T-helper 17 cell (primary cell): ENCODE measurements around the gene CACHD1. TPM values are rescaled to one million over a fixed set of nuclear protein-coding genes. Genes with fewer than 3 reads are reported as not detected.
"Not testable (repeated sequence)": the region's sequence is repeated elsewhere in the genome, so short reads cannot be mapped to it uniquely, and the experiment has no call there.

ENCODE experiments used
- ATAC-seq: fragments of 150-1000 bp; cut with Tn5 transposase; 2 replicates; pipeline ENCODE4 v1.10.0; 2021; ENCODE audit warnings: mild to moderate bottlenecking, moderate library complexity
- DNase-seq, 3 donors: peaks; one replicate each; pipeline versions ENCODE4 v3.0.0 to v3.0.0-alpha.2; 2020 to 2021
- H3K9me3 ChIP-seq: one replicate; pipeline ENCODE4 v1.7.0; 2013; ENCODE audit warnings: low read length, mild to moderate bottlenecking; ENCODE audit not compliant: control insufficient read depth, poor library complexity, severe bottlenecking
- H3K27ac Mint-ChIP-seq: one replicate; pipeline ENCODE4 v1.8.0; 2022; ENCODE audit warnings: mild to moderate bottlenecking, moderate library complexity, mixed read lengths
- H3K27me3 Mint-ChIP-seq: one replicate; pipeline ENCODE4 v1.8.0; 2022; ENCODE audit warnings: mixed read lengths
- H3K36me3 Mint-ChIP-seq: one replicate; pipeline ENCODE4 v1.8.0; 2022; ENCODE audit warnings: low read depth, mixed read lengths
- H3K4me1 Mint-ChIP-seq: one replicate; pipeline ENCODE4 v1.8.0; 2022; ENCODE audit warnings: mild to moderate bottlenecking, mixed read lengths
- H3K4me3 Mint-ChIP-seq: one replicate; pipeline ENCODE4 v1.8.0; 2022; ENCODE audit warnings: mild to moderate bottlenecking, moderate library complexity, mixed read lengths
- total RNA-seq, 4 donors: library from RNA in 2 of 4; stranded (reverse) in 2 of 4; gene quantifications; one replicate each; pipeline ENCODE4 v1.2.3 and lab custom pipeline; 2022 to 2026

The CACHD1 gene
- total RNA-seq, 2 donors from 2014 or later: 0.05 TPM; not detected in 1

DNA sequence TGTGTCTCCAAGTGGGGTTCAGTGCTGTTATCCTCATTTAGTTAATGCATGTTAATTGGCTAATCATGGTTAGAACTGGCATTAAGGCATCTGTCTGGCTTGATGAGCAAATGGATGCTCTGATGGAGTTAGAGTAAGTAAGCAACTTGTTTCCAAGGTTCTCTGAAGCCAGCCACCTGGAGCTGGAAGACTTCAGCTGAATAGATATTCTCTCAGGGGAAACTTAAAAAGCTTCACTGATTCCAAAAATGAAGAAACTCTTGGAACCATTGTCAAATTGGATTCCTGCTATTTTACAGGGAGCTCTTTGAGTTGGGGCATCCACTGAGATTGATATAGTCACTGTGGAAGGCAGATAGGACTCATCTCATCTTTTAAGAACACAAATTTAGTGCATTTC is 118.9 kb downstream of the CACHD1 start:
- Mint-ChIP-seq H3K27ac (no peak overlapping the region), H3K36me3 (no peaks in the 10 kb centered on the region), H3K4me1 (no peaks in the 10 kb centered on the region), H3K27me3 (peaks cover 6% of the 10 kb centered on the region), H3K4me3 (no peak overlapping the region)
- H3K9me3 ChIP-seq: no peaks in the 10 kb centered on the region
- no peak for ATAC-seq
- DNase-seq: no peak

DNA sequence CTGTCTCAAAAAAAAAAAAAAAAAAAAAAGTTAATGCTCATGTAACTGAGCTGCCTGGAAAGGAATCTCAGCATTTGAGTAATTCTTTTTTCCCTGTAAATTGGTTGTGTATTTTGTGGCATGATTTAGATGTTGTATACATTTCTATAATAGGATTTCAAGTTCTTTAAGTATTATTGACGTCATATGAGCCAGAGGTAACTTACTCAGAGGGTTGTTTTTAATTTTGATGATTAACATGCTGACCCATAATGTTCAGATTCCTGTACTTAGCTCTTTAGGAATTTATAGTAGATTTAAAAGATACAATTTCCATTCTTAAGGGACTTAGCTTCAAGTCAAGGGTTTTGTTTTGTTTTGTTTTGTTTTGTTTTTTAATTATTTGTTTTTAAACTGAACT is 120.4 kb downstream of the CACHD1 start:
- ATAC-seq: no peak
- Mint-ChIP-seq H3K4me3 (no peak overlapping the region), H3K27me3 (peaks cover 6% of the 10 kb centered on the region), H3K27ac (no peak overlapping the region), H3K4me1 (no peaks in the 10 kb centered on the region), H3K36me3 (no peaks in the 10 kb centered on the region)
- no peaks in the 10 kb centered on the region for H3K9me3 ChIP-seq
- no peak for DNase-seq

DNA sequence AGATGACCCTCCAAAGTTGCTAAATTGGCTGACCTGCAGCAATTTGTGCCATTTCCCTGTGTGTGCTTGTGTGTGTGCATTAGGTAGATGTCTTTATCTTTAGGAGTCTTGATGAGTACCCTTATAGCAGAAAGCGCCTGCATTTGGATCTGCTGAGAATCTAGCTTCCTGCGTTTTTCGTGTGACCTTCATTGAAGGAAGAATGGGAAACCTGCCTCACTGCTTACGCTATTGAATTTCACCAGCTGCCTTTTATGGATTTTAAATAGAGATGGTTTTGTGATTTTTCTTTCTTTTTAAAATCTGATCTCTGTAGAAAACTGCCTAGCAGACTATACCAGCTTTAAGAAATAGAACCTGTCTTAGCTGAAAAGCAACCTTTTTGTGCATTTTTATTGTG is 124.5 kb downstream of the CACHD1 start:
- H3K27me3 Mint-ChIP-seq: peaks cover 12% of the 10 kb centered on the region
- no peak overlapping the region for H3K27ac Mint-ChIP-seq
- ATAC-seq (no peak), DNase-seq (no peak)
- no peaks in the 10 kb centered on the region for H3K4me1 Mint-ChIP-seq
- no peaks in the 10 kb centered on the region for H3K36me3 Mint-ChIP-seq
- H3K9me3 ChIP-seq: no peaks in the 10 kb centered on the region
- H3K4me3 Mint-ChIP-seq: no peak overlapping the region

DNA sequence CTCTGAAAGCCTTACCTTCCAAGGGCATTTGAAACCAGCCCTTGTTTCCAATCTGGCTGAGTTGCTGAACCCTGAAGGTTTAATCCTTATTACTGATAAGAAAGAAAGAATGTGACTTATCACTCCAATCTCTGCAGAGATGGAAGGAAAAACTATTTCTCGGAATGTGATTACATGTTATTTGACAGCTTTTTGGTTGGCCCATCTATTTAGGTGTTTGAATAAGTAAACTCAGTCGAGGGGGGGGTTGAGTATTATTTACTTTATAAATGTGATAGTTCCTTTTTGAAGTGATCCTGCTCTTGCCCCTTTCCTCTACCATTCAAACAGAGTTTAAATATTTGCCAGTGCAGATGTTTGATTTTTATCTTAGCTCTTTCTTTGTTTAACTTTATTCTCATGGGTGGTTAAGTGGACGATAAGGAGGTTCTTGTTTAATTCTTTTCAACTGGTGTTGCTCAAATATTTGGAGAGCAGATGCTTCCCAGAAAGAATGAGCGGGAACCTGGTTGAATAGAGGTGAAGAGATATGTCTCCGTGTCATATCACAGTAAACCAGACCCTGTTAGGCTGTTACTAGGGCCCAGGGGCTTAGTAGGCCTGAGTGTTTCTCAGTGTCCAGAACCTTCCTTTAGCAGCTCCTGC is 126.1 kb downstream of the CACHD1 start:
- H3K27me3 Mint-ChIP-seq: peaks cover 8% of the 10 kb centered on the region
- H3K9me3 ChIP-seq: no peaks in the 10 kb centered on the region
- H3K4me3 Mint-ChIP-seq: no peak overlapping the region
- ATAC-seq (no peak), DNase-seq (no peak)
- no peaks in the 10 kb centered on the region for H3K4me1 Mint-ChIP-seq
- no peak overlapping the region for H3K27ac Mint-ChIP-seq
- no peaks in the 10 kb centered on the region for H3K36me3 Mint-ChIP-seq

DNA sequence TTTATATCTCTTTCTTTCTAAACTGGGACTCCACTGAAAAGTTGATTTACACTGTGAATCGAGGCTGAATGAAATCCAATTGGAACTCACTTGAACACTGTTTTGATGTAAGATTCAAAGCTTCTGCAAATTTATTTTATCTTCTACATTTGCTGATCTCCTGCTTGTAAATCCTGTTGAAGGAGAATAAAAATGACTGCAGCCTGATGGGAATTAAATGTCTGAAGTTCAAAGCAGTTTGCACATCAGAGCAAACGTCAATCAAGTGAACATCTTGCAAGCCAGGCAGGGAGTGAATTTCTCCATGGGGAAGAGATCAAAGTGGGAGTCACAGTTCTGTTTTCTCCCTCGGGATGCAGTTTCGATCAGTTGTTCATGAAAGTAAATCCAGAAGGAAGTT is 127.2 kb downstream of the CACHD1 start:
- Mint-ChIP-seq H3K27me3 (peaks cover 6% of the 10 kb centered on the region), H3K36me3 (no peaks in the 10 kb centered on the region), H3K4me1 (no peaks in the 10 kb centered on the region), H3K27ac (no peak overlapping the region), H3K4me3 (no peak overlapping the region)
- no peaks in the 10 kb centered on the region for H3K9me3 ChIP-seq
- DNase-seq (no peak), ATAC-seq (no peak)

DNA sequence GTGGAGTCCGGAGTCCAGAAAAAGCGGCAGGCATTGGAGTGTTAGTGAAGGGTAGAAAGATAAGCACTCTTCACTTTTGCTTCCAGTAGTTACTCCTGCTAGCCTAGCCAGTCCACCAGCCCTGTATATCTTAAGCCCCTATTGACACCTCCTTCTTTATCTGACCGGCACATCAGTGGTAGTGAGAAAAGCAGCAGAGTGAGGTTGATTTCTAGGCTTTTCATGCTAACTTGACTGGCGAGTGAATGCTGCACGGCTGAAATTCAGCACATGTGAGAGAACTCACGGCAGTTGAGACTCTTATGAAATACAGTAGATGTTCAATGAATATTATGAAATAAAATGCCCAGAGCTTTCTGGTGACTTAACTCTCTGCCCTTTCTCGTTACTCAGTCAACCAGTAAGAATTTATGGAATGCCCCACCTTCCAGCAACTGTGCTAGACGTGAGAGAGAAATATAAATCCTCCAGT is 128.2 kb downstream of the CACHD1 start:
- no peaks in the 10 kb centered on the region for H3K9me3 ChIP-seq
- no peak for DNase-seq
- Mint-ChIP-seq H3K4me3 (no peak overlapping the region), H3K36me3 (no peaks in the 10 kb centered on the region), H3K4me1 (no peaks in the 10 kb centered on the region), H3K27me3 (peaks cover 6% of the 10 kb centered on the region), H3K27ac (no peak overlapping the region)
- ATAC-seq: no peak

DNA sequence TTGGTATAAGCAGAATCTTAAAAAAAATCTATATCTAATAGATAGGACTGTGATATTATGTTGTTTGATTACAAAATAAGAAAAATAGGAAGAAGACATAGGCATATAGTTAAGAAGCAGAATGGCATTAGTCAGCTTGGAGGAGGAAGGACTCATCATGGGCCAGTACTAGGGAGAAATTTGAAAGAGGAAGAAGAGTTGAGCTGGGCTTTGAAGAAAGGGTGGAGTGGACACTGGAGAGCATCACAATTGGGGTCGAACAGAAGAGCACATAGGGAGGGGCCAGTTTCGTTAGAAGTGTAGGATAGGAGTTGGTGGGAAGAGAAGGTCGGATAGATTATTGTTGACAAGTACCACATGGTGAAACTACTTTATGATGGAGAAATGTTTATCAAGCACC is 129.3 kb downstream of the CACHD1 start:
- no peaks in the 10 kb centered on the region for H3K9me3 ChIP-seq
- Mint-ChIP-seq H3K4me3 (no peak overlapping the region), H3K36me3 (no peaks in the 10 kb centered on the region), H3K27me3 (peaks cover 6% of the 10 kb centered on the region), H3K27ac (no peak overlapping the region), H3K4me1 (no peaks in the 10 kb centered on the region)
- ATAC-seq (no peak), DNase-seq (no peak)

DNA sequence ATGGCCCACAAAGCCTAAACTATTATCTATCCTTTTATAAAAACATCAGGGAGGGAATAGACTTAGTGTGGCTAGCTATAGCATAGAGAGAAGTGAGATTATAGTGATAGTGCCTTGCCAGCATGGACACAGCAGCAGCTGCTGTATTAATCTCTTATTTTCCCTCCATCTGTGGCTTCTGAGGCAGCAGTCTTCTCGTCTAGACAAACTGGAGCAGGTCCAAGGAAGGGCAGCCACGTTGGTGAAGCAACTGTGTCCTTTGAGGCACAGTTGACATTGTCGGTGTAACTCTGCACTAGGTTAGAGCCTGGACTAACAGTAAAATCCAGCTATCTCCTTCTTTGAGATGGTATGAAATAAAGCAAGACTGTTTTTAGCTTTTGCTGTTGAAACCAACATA is 131.3 kb downstream of the CACHD1 start:
- peaks cover 6% of the 10 kb centered on the region for H3K27me3 Mint-ChIP-seq
- no peak overlapping the region for H3K27ac Mint-ChIP-seq
- DNase-seq (no peak), ATAC-seq (no peak)
- no peaks in the 10 kb centered on the region for H3K4me1 Mint-ChIP-seq
- no peaks in the 10 kb centered on the region for H3K36me3 Mint-ChIP-seq
- no peaks in the 10 kb centered on the region for H3K9me3 ChIP-seq
- no peak overlapping the region for H3K4me3 Mint-ChIP-seq

DNA sequence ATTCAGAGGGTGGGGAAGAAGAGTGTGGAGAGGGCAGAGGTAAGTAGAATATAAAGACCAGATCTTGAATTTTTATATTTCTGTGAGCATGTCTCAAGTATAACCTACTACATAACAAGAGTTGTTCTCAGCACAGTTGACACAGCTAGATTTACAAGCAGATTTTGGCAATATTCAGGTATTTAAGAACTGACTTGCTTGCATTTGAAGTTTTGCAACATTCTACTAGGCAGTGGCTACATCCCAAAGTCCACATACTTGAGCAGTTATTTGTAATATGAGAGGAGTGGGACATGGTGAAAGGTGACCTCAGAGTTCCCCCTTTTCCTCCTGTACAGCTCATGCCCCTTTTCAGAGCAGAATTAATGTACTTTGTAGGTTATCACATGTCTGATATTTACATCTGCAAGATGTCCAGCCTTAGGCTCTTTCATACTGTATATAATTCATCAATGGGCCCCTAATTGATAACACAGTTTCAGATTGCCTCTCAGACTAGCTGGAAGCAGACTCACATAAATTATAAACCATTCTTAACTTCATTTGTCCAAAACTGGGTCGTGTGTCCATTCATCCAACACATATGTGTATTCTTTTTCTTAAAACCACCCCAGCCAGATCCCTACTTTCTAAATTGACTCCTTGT is 138.2 kb downstream of the CACHD1 start:
- Mint-ChIP-seq H3K27me3 (no peaks in the 10 kb centered on the region), H3K4me3 (no peak overlapping the region), H3K4me1 (no peaks in the 10 kb centered on the region), H3K27ac (no peak overlapping the region), H3K36me3 (no peaks in the 10 kb centered on the region)
- DNase-seq: no peak
- no peaks in the 10 kb centered on the region for H3K9me3 ChIP-seq
- ATAC-seq: no peak

DNA sequence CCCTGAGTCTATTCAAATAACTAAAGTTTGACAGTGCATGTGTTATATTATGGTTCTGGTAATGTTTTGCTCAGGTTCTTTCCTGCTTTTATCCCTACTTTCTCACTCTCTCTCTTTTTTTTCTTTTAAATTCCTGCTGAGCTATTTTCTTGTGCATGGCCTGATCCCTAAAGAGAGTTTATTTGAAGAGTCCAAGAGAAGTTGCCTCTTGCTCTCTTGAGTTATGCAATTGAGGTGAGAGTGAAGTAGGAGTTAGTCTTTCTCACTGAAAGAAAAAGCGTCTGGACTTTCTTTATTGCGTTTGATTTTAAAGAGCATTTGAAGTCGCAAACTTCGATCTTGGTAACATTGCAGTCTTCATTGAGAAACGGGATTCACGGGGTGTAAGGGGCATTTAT is 138.7 kb downstream of the CACHD1 start:
- no peaks in the 10 kb centered on the region for H3K9me3 ChIP-seq
- no peaks in the 10 kb centered on the region for H3K36me3 Mint-ChIP-seq
- H3K27me3 Mint-ChIP-seq: no peaks in the 10 kb centered on the region
- no peak for DNase-seq
- no peak overlapping the region for H3K4me3 Mint-ChIP-seq
- no peak for ATAC-seq
- H3K4me1 Mint-ChIP-seq: no peaks in the 10 kb centered on the region
- no peak overlapping the region for H3K27ac Mint-ChIP-seq

DNA sequence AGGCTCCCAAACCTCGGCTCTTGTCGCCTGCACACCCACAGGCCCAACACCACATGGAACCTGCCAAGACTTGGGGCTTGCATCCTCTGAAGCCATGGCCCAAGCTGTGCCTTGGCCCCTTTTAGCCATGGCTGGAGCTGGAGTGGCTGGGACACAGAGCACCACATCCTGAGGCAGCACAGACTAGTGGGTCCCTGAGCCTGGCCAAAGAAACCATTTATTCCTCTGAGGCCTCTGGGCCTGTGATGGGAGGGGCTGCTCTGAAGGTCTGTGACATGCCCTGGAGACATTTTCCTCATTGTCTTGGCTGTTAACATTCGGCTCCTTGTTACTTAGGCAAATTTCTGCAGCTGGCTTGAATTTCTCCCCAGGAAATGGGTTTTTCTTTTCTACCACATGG is 141.0 kb downstream of the CACHD1 start:
- not testable (repeated sequence) for H3K4me3 Mint-ChIP-seq, DNase-seq, H3K27ac Mint-ChIP-seq, H3K9me3 ChIP-seq, H3K36me3 Mint-ChIP-seq, H3K4me1 Mint-ChIP-seq, ATAC-seq
- H3K27me3 Mint-ChIP-seq: peaks cover 11% of the 10 kb centered on the region

DNA sequence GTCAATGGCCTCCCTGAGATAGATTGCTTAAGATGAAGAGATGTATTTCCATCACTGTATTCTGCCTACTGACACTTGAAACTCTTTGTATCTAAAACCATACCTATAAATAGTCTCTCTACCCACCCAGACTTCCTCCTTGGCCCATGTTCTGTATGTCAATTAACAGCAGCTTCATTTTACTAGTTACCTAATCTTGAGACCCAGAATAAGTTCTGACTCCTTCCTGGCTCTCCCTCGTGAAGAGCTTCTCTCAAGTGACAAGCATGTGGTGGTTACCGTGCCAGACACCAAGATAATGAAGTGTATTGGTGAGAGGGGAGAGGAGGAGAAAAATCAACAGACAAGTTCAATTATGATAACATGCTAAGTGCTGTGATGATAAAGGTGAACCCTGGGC is 146.1 kb downstream of the CACHD1 start:
- no peak overlapping the region for H3K27ac Mint-ChIP-seq
- H3K4me3 Mint-ChIP-seq: no peak overlapping the region
- peaks cover 4% of the 10 kb centered on the region for H3K36me3 Mint-ChIP-seq
- ATAC-seq: no peak
- H3K4me1 Mint-ChIP-seq: no peaks in the 10 kb centered on the region
- no peaks in the 10 kb centered on the region for H3K9me3 ChIP-seq
- H3K27me3 Mint-ChIP-seq: peaks cover 24% of the 10 kb centered on the region
- no peak for DNase-seq

DNA sequence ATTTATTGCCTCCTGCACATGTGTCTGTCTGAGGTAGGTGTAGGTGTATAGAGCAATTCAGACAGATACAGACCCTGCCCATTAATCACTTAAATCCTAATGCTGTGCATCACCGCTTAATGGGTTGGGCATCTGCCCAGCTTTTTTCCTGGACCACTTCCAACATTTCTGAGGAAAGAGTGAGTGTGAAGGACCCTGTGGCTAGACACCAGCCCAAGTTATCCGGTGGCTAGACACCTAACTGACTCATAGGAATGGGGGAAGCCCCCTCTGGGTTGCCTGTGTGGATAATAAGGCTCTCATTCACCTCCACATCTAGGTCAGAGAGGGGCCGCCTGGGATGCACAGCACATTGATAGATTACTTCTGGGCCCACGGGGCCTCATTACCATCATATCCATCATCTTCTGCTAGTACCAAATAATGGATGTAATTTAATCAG is 153.8 kb downstream of the CACHD1 start:
- no peaks in the 10 kb centered on the region for H3K4me1 Mint-ChIP-seq
- H3K4me3 Mint-ChIP-seq: no peak overlapping the region
- H3K9me3 ChIP-seq: no peaks in the 10 kb centered on the region
- no peak overlapping the region for H3K27ac Mint-ChIP-seq
- no peaks in the 10 kb centered on the region for H3K36me3 Mint-ChIP-seq
- H3K27me3 Mint-ChIP-seq: peaks cover 32% of the 10 kb centered on the region
- ATAC-seq: no peak
- no peak for DNase-seq

DNA sequence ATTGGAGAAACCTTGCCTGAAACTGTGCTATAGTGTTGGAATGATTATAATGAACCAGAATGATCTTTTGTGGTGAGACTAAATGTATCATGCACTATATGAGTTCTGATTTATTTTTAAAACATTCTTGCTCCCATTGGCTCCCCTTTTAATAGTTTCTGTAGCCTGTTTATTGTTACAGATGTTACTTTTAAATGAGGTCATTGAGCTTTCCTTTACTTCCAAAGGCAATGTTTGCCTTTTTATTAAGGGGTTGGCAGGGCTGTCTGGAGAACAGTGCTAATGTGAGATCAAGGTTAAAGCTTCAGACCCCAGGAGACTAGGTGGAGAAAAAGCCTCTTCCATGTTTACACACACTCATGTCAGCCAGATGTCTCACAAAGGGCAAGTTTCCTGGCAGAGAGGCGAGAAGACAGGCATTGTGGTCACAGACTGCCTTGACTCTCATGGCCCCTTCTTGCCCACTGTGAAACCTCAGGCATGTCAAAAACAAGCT is 154.3 kb downstream of the CACHD1 start:
- DNase-seq (no peak), ATAC-seq (no peak)
- H3K27me3 Mint-ChIP-seq: peaks cover 27% of the 10 kb centered on the region
- no peak overlapping the region for H3K4me3 Mint-ChIP-seq
- no peaks in the 10 kb centered on the region for H3K4me1 Mint-ChIP-seq
- H3K27ac Mint-ChIP-seq: no peak overlapping the region
- H3K9me3 ChIP-seq: no peaks in the 10 kb centered on the region
- no peaks in the 10 kb centered on the region for H3K36me3 Mint-ChIP-seq
